Measurements from ENCODE around the gene FN3K. TPM values are rescaled to one million over a fixed set of nuclear protein-coding genes. Genes with fewer than 3 reads are reported as not detected.
A peak's percentile ranks its signal among the peaks of the same experiment; 100 is the strongest.
"Not testable (repeated sequence)": the region's sequence is repeated elsewhere in the genome, so short reads cannot be mapped to it uniquely, and the experiment has no call there.

FN3K gene
- total RNA-seq, 1 donor from 2014 or later, result 57.2 TPM

DNA sequence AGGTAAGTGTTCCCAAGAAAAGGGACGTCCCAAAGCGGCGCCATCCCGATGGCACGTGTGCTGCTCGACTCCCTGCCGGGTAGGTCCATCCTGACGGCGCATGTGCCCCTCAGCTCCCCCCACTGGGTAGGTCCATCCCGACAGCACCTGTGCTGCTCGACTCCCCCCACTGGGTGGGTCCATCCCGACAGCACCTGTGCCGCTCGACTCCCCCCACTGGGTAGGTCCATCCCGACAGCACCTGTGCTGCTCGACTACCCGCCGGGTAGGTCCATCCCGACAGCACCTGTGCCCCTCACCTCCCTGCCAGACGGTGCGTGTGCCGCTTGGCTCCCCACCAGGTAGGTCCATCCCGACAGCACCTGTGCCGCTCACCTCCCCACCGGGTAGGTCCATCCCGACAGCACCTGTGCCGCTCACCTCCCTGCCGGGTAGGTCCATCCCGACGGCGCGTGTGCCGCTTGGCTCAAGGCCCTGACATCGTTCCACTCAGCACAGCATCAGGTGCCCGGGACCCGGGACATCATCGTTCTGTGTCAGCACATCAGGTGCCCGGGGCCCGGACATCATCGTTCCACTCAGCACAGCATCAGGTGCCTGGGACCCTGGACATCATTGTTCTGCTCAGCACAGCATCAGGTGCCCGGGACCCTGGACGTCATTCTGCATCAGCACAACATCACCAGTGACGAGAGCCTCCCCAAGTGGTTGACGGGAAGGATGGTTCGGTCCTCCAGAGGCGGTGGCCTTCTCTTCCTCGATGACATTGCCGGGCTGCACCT is 5.7 kb upstream of the FN3K start:
- intact Hi-C loops (cut with DNase I), result no loop called here
- ATAC-seq (peak; percentile 18), DNase-seq (ENCODE audit: low spot score) (no peak)

- intact Hi-C loops (cut with DNase I), result no loop called here
- no peak for DNase-seq (ENCODE audit: low spot score)
- no peak for ATAC-seq
These were observed 3.2 kb upstream of the FN3K start for GRCh38 chr17:82732118-82732743.

GRCh38 chr17:82736511-82737185 is 1.2 kb downstream of the FN3K start:
- DNase-seq (ENCODE audit: low spot score) (no peak), ATAC-seq (no peak)
- intact Hi-C loops (cut with DNase I), result loop anchor here (5.0 kb wide), 1 partner anchor 1814 kb away; no protein-coding TSS in a partner anchor

- ATAC-seq, result peak; percentile 37
- intact Hi-C loops (cut with DNase I), result loop anchor here (5.0 kb wide), 1 partner anchor 1816 kb away; no protein-coding TSS in a partner anchor
- peak; percentile 80 for DNase-seq (ENCODE audit: low spot score)
These were observed 2.8 kb downstream of the FN3K start for GRCh38 chr17:82737967-82738877.

DNA sequence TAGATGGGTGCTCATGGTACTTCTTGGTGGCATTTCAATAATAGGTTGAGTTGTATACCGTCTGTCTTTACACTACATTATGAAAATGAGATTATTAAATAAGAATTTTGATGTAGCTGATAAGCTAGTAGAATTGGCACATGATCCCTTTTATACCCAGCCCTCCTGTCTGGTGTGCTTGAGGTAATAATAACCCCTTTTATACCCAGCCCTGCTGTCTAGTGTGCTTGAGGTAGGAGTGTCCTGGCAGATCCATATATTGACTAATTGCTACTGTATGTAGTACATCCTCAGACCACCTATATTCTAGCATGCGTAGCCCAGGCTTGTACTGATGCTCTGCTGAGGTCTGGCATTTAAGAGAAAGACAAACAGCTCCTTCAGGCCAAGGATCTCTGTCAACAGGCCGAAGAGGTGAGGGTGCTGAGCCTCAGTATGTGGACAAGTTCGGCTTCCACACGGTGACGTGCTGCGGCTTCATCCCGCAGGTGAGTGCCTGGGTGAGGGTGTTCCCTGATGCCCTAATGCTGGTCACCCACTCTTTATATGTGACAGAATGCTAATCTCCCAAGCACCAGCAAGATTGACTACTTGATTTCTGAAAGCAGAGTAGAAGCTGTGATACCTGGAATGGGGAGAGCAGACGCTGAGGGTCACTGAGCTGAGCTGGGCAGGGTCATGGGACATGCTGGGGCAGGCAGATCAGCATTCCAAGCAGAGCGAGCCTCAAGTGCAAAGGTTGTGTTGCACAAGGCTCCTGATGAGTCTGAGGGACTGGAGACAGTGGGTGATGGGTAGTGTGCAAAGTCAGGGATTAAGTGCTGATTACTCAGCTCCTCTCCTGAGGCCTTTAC is 5.7 kb downstream of the FN3K start:
- ATAC-seq (no peak), DNase-seq (ENCODE audit: low spot score) (no peak)
- intact Hi-C loops (cut with DNase I), result no loop called here

GRCh38 chr17:82743344-82744219 is 8.2 kb downstream of the FN3K start:
- no peak for DNase-seq (ENCODE audit: low spot score)
- peak; percentile 27 for ATAC-seq
- intact Hi-C loops (cut with DNase I), result no loop called here

- intact Hi-C loops (cut with DNase I); ATAC-seq; DNase-seq (ENCODE audit: low spot score): not testable (repeated sequence)
These were observed 9.3 kb downstream of the FN3K start for GRCh38 chr17:82744736-82745135.

DNA sequence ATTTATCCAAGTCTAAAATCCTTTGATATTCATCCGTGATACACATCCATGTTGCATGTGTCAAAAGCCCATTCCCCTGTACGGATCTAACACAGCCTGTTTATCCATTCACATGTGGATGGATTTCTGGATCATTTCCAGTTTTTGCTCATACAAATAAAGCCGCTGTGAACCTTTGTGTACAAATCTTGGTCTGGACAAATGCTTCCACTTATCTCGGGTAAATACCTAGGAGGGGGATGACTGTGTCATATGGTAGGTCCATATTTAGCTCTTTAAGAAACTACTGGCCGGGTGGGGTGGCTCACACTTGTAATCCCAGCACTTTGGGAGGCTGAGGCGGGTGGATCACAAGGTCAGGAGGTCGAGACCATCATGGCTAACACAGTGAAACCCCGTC is 10.1 kb downstream of the FN3K start:
- no peak for ATAC-seq
- intact Hi-C loops (cut with DNase I), result no loop called here
- no peak for DNase-seq (ENCODE audit: low spot score)

DNA sequence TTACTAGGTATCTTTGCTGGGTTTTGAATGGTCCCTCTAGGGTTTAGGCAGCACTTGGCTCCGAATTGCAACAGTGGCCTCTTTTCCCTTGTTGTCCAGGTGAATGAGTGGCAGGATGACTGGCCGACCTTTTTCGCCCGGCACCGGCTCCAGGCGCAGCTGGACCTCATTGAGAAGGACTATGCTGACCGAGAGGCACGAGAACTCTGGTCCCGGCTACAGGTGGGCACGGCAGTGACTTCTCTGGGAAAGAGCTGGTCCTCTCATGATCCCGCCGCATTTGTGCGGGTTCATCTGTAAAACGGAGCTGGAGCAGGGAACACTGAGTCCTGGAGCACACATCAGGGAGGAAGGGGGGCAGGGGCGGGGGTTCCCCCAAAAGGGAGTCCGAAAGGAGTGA is 13.3 kb downstream of the FN3K start:
- intact Hi-C loops (cut with DNase I), result no loop called here
- DNase-seq (ENCODE audit: low spot score) (no peak), ATAC-seq (no peak)

DNA sequence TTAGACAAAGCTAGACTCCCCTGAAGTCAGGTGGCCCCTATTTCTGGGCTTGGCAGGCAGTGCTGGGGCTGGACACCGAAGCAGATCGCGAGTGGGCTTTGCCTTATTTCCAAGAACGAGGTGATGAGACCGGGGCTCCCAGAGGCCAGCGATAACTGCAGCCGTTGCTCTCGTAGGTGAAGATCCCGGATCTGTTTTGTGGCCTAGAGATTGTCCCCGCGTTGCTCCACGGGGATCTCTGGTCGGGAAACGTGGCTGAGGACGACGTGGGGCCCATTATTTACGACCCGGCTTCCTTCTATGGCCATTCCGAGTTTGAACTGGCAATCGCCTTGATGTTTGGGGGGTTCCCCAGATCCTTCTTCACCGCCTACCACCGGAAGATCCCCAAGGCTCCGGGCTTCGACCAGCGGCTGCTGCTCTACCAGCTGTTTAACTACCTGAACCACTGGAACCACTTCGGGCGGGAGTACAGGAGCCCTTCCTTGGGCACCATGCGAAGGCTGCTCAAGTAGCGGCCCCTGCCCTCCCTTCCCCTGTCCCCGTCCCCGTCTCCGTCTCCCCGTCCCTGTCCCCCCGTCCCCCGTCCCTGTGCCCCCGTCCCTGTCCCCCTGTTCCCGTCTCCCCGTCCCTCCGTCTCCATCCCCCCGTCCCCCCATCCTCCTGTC is 15.0 kb downstream of the FN3K start:
- DNase-seq (ENCODE audit: low spot score) (no peak), ATAC-seq (no peak)
- intact Hi-C loops (cut with DNase I), result no loop called here

- DNase-seq (ENCODE audit: low spot score) (peak; percentile 72), ATAC-seq (peak; percentile 68)
- intact Hi-C loops (cut with DNase I), result no loop called here
These were observed 15.8 kb downstream of the FN3K start for GRCh38 chr17:82751171-82751570.

DNA sequence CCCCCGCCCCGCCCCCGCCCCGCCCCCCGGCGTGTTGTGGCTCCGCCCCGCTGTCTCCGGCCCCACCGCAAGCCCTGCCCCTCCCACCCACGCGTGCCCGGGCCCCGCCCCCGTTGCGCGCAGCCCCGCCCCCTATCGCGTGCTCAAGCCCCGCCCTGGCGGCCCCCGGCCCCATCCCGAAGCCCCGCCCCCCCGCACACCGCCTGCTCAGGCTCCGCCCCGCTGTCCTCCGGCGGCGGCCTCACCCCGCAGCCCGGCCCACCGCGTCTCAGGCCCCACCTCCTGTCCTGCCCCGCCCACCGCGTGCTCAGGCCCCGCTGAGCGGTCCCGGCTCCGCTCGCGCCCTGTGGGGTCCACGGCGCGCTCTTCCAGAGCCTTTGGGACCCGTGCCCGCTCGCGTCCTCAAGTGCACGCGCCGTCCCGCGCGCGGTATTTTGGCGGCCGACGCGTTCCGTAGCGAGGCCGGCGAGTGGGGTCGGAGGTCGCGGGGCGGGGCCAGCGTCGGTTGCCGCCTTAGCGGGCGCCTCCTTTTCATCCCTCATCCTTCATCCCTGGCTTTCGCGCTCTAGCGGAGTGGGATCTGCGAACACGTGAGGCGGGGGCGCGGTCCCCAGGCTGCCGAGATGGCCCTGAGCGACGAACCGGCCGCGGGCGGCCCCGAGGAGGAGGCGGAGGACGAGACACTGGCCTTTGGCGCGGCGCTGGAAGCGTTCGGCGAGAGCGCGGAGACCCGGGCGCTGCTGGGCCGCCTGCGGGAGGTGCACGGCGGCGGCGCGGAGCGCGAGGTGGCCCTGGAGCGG is 16.4 kb downstream of the FN3K start, which contains the start of gene TBCD:
Gene TBCD (plus strand): TSS at position 495 of the 800 bp plus-strand sequence. CDS start 129 bp downstream, at position 624.
- ATAC-seq, result peak; percentile 94
- intact Hi-C loops (cut with DNase I), result no loop called here
- DNase-seq (ENCODE audit: low spot score), result peak; percentile 96

- DNase-seq (ENCODE audit: low spot score), result peak; percentile 69
- ATAC-seq, result peak; percentile 7
- intact Hi-C loops (cut with DNase I), result no loop called here
These were observed 17.2 kb downstream of the FN3K start for GRCh38 chr17:82752371-82753200.

GRCh38 chr17:82753201-82753464 is 17.7 kb downstream of the FN3K start:
- DNase-seq (ENCODE audit: low spot score) (no peak), ATAC-seq (no peak)
- intact Hi-C loops (cut with DNase I), result no loop called here
